ENCODE data around the gene LAPTM5. TPM values are rescaled to one million over a fixed set of nuclear protein-coding genes. Genes with fewer than 3 reads are reported as not detected.

Gene LAPTM5
- total RNA-seq, 1 experiment from 2014 or later = not detected

GRCh38 chr1:30753660-30754123 lies 3.9 kb downstream of the LAPTM5 start:
- Mint-ChIP-seq H3K36me3 (ENCODE audit: insufficient read depth, unreplicated experiment) (no peaks in the 10 kb centered on the region), H3K4me1 (ENCODE audit: low read depth, unreplicated experiment) (peaks cover 22% of the 10 kb centered on the region), H3K27me3 (ENCODE audit: unreplicated experiment) (no peaks in the 10 kb centered on the region), H3K4me3 (ENCODE audit: low read depth, unreplicated experiment) (no peak overlapping the region), H3K9me3 (ENCODE audit: low read depth, unreplicated experiment) (no peaks in the 10 kb centered on the region), H3K27ac (ENCODE audit: unreplicated experiment) (no peak overlapping the region)
- intact Hi-C loops (cut with micrococcal nuclease; ENCODE audit: unreplicated experiment) = no loop called here
- CTCF ChIA-PET = no interaction called here
- DNase-seq = no peak
- BruUV-seq (replicated peaks) = no TSS peak
- no peak for TF ChIP-seq CTCF (IDR thresholded peaks at IDR 0.05; ENCODE audit: unreplicated experiment)

GRCh38 chr1:30753118-30753517 lies 4.5 kb downstream of the LAPTM5 start:
- no peaks in the 10 kb centered on the region for H3K36me3 Mint-ChIP-seq (ENCODE audit: insufficient read depth, unreplicated experiment)
- TF ChIP-seq CTCF (IDR thresholded peaks at IDR 0.05; ENCODE audit: unreplicated experiment) = no peak
- no peak for DNase-seq
- no peaks in the 10 kb centered on the region for H3K9me3 Mint-ChIP-seq (ENCODE audit: low read depth, unreplicated experiment)
- H3K4me3 Mint-ChIP-seq (ENCODE audit: low read depth, unreplicated experiment) = no peak overlapping the region
- no TSS peak for BruUV-seq (replicated peaks)
- CTCF ChIA-PET = no interaction called here
- H3K27me3 Mint-ChIP-seq (ENCODE audit: unreplicated experiment) = no peaks in the 10 kb centered on the region
- H3K27ac Mint-ChIP-seq (ENCODE audit: unreplicated experiment) = no peak overlapping the region
- intact Hi-C loops (cut with micrococcal nuclease; ENCODE audit: unreplicated experiment) = no loop called here
- peaks cover 22% of the 10 kb centered on the region for H3K4me1 Mint-ChIP-seq (ENCODE audit: low read depth, unreplicated experiment)

GRCh38 chr1:30752651-30752908 lies 5.0 kb downstream of the LAPTM5 start:
- DNase-seq = no peak
- H3K4me3 Mint-ChIP-seq (ENCODE audit: low read depth, unreplicated experiment) = no peak overlapping the region
- no peaks in the 10 kb centered on the region for H3K9me3 Mint-ChIP-seq (ENCODE audit: low read depth, unreplicated experiment)
- no peaks in the 10 kb centered on the region for H3K27me3 Mint-ChIP-seq (ENCODE audit: unreplicated experiment)
- intact Hi-C loops (cut with micrococcal nuclease; ENCODE audit: unreplicated experiment) = no loop called here
- no peak for TF ChIP-seq CTCF (IDR thresholded peaks at IDR 0.05; ENCODE audit: unreplicated experiment)
- H3K27ac Mint-ChIP-seq (ENCODE audit: unreplicated experiment) = peak overlapping the region; percentile 36
- no peaks in the 10 kb centered on the region for H3K36me3 Mint-ChIP-seq (ENCODE audit: insufficient read depth, unreplicated experiment)
- no TSS peak for BruUV-seq (replicated peaks)
- CTCF ChIA-PET = no interaction called here
- H3K4me1 Mint-ChIP-seq (ENCODE audit: low read depth, unreplicated experiment) = peaks cover 22% of the 10 kb centered on the region

- H3K27ac Mint-ChIP-seq (ENCODE audit: unreplicated experiment) = peak overlapping the region; percentile 36
- H3K4me3 Mint-ChIP-seq (ENCODE audit: low read depth, unreplicated experiment) = no peak overlapping the region
- CTCF ChIA-PET = no interaction called here
- H3K27me3 Mint-ChIP-seq (ENCODE audit: unreplicated experiment) = no peaks in the 10 kb centered on the region
- TF ChIP-seq CTCF (IDR thresholded peaks at IDR 0.05; ENCODE audit: unreplicated experiment) = no peak
- BruUV-seq (replicated peaks) = no TSS peak
- no peaks in the 10 kb centered on the region for H3K36me3 Mint-ChIP-seq (ENCODE audit: insufficient read depth, unreplicated experiment)
- intact Hi-C loops (cut with micrococcal nuclease; ENCODE audit: unreplicated experiment) = no loop called here
- peaks cover 17% of the 10 kb centered on the region for H3K4me1 Mint-ChIP-seq (ENCODE audit: low read depth, unreplicated experiment)
- DNase-seq = no peak
- H3K9me3 Mint-ChIP-seq (ENCODE audit: low read depth, unreplicated experiment) = no peaks in the 10 kb centered on the region
Observed at GRCh38 chr1:30751830-30752650, 5.5 kb downstream of the LAPTM5 start.
